ENCODE data around the gene UBTF.

GRCh38 chr17:44177640-44178039 lies 41.8 kb downstream of the UBTF start:
- TF ChIP-seq CTCF (IDR thresholded peaks at IDR 0.05; ENCODE audit: extremely low read depth in 1 of 2, insufficient read depth in 1 of 2, low read depth in 1 of 2, low read length in 2 of 2) (no peak), POLR2A (IDR thresholded peaks at IDR 0.05; ENCODE audit: low read depth, low read length) (no peak), MYC (IDR thresholded peaks at IDR 0.05; ENCODE audit: low read depth, low read length) (no peak), POLR2AphosphoS5 (IDR thresholded peaks at IDR 0.05; ENCODE audit: insufficient read depth, low read depth, low read length) (no peak), EZH2 (IDR thresholded peaks at IDR 0.05; ENCODE audit: borderline replicate concordance, low read depth, low read length, severe bottlenecking) (no peak), JUN (IDR thresholded peaks at IDR 0.05; ENCODE audit: borderline replicate concordance, insufficient read depth, insufficient read length, low read depth) (no peak), MAX (IDR thresholded peaks at IDR 0.05; ENCODE audit: insufficient read depth, insufficient read length) (no peak)
